Left lung (tissue), 14 donors: ENCODE measurements around the gene B3GAT1. TPM values are rescaled to one million over a fixed set of nuclear protein-coding genes. Genes with fewer than 3 reads are reported as not detected.

Source experiments
- ATAC-seq: fragments of 200-7000 bp; cut with Tn5 transposase; one replicate; pipeline ENCODE4 v1.9.1; 2020; ENCODE audit warnings: moderate library complexity
- DNase-seq, 4 donors: peaks; one replicate each; pipeline ENCODE4 v3.0.0-alpha.2; 2013 to 2020
- H3K27ac ChIP-seq, 2 donors: fragments of 200-600 bp; sonication (generic) in 1 of 2; one replicate each; pipeline versions ENCODE4 v1.5.0 to v1.8.0; 2020 to 2021
- H3K27me3 ChIP-seq, 2 donors: fragments of 200-600 bp; sonication (generic) in 1 of 2; one replicate each; pipeline versions ENCODE4 v1.5.0 to v1.8.0; 2020 to 2021
- H3K36me3 ChIP-seq, 2 donors: fragments of 200-600 bp; sonication (generic) in 1 of 2; one replicate each; pipeline versions ENCODE4 v1.5.0 to v1.8.0; 2020 to 2021
- H3K4me1 ChIP-seq, 2 donors: fragments of 200-600 bp; one replicate each; pipeline ENCODE4 v1.8.0; 2021
- H3K4me3 ChIP-seq, 2 donors: fragments of 200-600 bp; sonication (generic) in 1 of 2; one replicate each; pipeline versions ENCODE4 v1.5.0 to v1.8.0; 2020 to 2021; ENCODE audit warnings: mild to moderate bottlenecking in 1 of 2
- H3K9me3 ChIP-seq, 2 donors: fragments of 200-600 bp; sonication (generic) in 1 of 2; one replicate each; pipeline versions ENCODE4 v1.5.0 to v1.8.0; 2020 to 2021
- CTCF ChIP-seq, 2 donors: fragments of 200-600 bp; sonication (generic) in 1 of 2; IDR thresholded peaks; one replicate each; pipeline versions ENCODE4 v1.5.0 to v1.8.0; 2021; ENCODE audit warnings: antibody characterized with exemption in 2 of 2
- intact Hi-C, 2 donors: fragments of 100-400 bp; cut with DNase I; formaldehyde crosslinking; loops; one replicate each; pipeline versions ENCODE4 v1.11.2 to v1.14.2; 2022
- long read RNA-seq, 12 donors: library from polyadenylated mRNA in 2 of 12; unstranded in 2 of 12; transcript quantifications; one replicate each; pipeline ENCODE4 v2.0.0 and lab custom pipeline, GENCODE V29; 2019 to 2026
- polyA plus RNA-seq, 6 donors: library from polyadenylated mRNA; unstranded; fragments of 120-200 nt; gene quantifications; one replicate each; pipeline ENCODE4 v1.2.1, GENCODE V29; 2013; ENCODE audit not compliant: insufficient read length in 6 of 6
- total RNA-seq, 2 donors: library from RNA; stranded (reverse); fragmentation: NEBNext Ultra II Directional; extraction: Animal tissue kit (Norgen Biotek cat#: 25700); gene quantifications; one replicate each; pipeline ENCODE4 v1.2.1, GENCODE V29; 2021
- donor health status: DM: no; HTN: yes; CAD: no.
- donor health status: DM: no; HTN: no; CAD: no.

Gene B3GAT1
- under 1 TPM; 0.32 to 0.58 TPM for total RNA-seq
- under 1 TPM; 0.30 to 0.99 (median 0.48) TPM for polyA plus RNA-seq
- long read RNA-seq, donor 1 = 0 reads
- long read RNA-seq, donor 2 = 0 reads
- long read RNA-seq, donor 3 = 0 reads
- long read RNA-seq, donor 4 = 0 reads
- long read RNA-seq, donor 5 = 0 reads
- long read RNA-seq, donor 6 = 0 reads
- long read RNA-seq, donor 7 = 0 reads
- long read RNA-seq, donor 8 = 0 reads
- long read RNA-seq, donor 9 = 0 reads
- long read RNA-seq, donor 10 = 0 reads
- long read RNA-seq, donor 11, full-length matches to known transcripts = 18 of 51 reads
- long read RNA-seq, donor 11, partial matches to known transcripts = 17 of 51 reads
- long read RNA-seq, donor 11, other reads (novel, unspliced or antisense) = 16 of 51 reads
- long read RNA-seq, donor 12 = 0 reads

GRCh38 chr11:134412203-134413042 lies at the start of gene B3GAT1:
B3GAT1 (minus strand) TSS chr11:134412242; CDS start chr11:134387659, 24,583 bp downstream.
- Histone ChIP-seq H3K27me3 (peaks cover 28 to 90% of the 10 kb centered on the region in 2 donors), H3K9me3 (no peaks in the 10 kb centered on the region), H3K4me1 (no peaks in the 10 kb centered on the region), H3K4me3 (peak within 1 kb of the TSS in 1 of 2 donors; percentile 31), H3K27ac (no peak within 1 kb of the TSS), H3K36me3 (no peaks in the 10 kb centered on the region)
- peak in 1 of 4 donors; percentile 19 for DNase-seq
- no peak for ATAC-seq
- intact Hi-C loops = no loop called here
- no peak for TF ChIP-seq CTCF (IDR thresholded peaks at IDR 0.05)

GRCh38 chr11:134461621-134462020 lies 49.6 kb upstream of the B3GAT1 start:
- H3K27me3 ChIP-seq = peaks cover 0 to 27% of the 10 kb centered on the region in 2 donors
- no peak overlapping the region for H3K4me3 ChIP-seq
- H3K27ac ChIP-seq = no peak overlapping the region
- H3K36me3 ChIP-seq = no peaks in the 10 kb centered on the region
- ATAC-seq (no peak), DNase-seq (no peak)
- peaks cover 0 to 13% of the 10 kb centered on the region in 2 donors for H3K9me3 ChIP-seq
- H3K4me1 ChIP-seq = no peaks in the 10 kb centered on the region
- intact Hi-C loops = no loop called here
- no peak for TF ChIP-seq CTCF (IDR thresholded peaks at IDR 0.05)

- H3K36me3 ChIP-seq = no peaks in the 10 kb centered on the region
- DNase-seq (no peak), ATAC-seq (no peak)
- H3K27ac ChIP-seq = no peak overlapping the region
- peaks cover 0 to 20% of the 10 kb centered on the region in 2 donors for H3K27me3 ChIP-seq
- H3K4me1 ChIP-seq = no peaks in the 10 kb centered on the region
- intact Hi-C loops = no loop called here
- H3K9me3 ChIP-seq = peaks cover 0 to 20% of the 10 kb centered on the region in 2 donors
- no peak overlapping the region for H3K4me3 ChIP-seq
- no peak for TF ChIP-seq CTCF (IDR thresholded peaks at IDR 0.05)
These were observed 48.8 kb upstream of the B3GAT1 start for GRCh38 chr11:134460881-134461280.

- no peaks in the 10 kb centered on the region for H3K36me3 ChIP-seq
- intact Hi-C loops = no loop called here
- peaks cover 0 to 12% of the 10 kb centered on the region in 2 donors for H3K27me3 ChIP-seq
- no peak for TF ChIP-seq CTCF (IDR thresholded peaks at IDR 0.05)
- ATAC-seq (no peak), DNase-seq (no peak)
- H3K4me3 ChIP-seq = no peak overlapping the region
- no peaks in the 10 kb centered on the region for H3K4me1 ChIP-seq
- no peak overlapping the region for H3K27ac ChIP-seq
- H3K9me3 ChIP-seq = peaks cover 0 to 21% of the 10 kb centered on the region in 2 donors
These were observed 48.1 kb upstream of the B3GAT1 start for GRCh38 chr11:134460062-134460561.
